H1 (cell line): ENCODE results near the gene KRT24. TPM values are rescaled to one million over a fixed set of nuclear protein-coding genes. Genes with fewer than 3 reads are reported as not detected.

Experiments
- BACH1 ChIP-seq: IDR thresholded peaks from 2 replicates; pipeline ENCODE4 v1.6.1; 2012; ENCODE audit warnings: low read length, improper control_type of control experiment
- BCL11A ChIP-seq, 2 experiments: IDR thresholded peaks; one replicate each; pipeline ENCODE4 v1.6.1; 2011; ENCODE audit warnings: low read depth in 2 of 2, low read length in 2 of 2, mild to moderate bottlenecking in 2 of 2
- CBX5 ChIP-seq: fragments of 300-800, 300-1000 bp; sonication (generic); IDR thresholded peaks from 2 replicates; pipeline ENCODE4 v1.7.1; 2016; ENCODE audit warnings: antibody characterized with exemption, low read length, low read depth
- CHD7 ChIP-seq: fragments of 300-600 bp; sonication (generic); IDR thresholded peaks from 2 replicates; pipeline ENCODE4 v1.7.1; 2012; ENCODE audit warnings: low read length, moderate library complexity, mild to moderate bottlenecking, inconsistent platforms; ENCODE audit not compliant: insufficient replicate concordance
- FOSL1 ChIP-seq: IDR thresholded peaks from 2 replicates; pipeline ENCODE4 v1.6.1; 2011; ENCODE audit warnings: mild to moderate bottlenecking, low read depth, low read length, moderate library complexity; ENCODE audit not compliant: insufficient read depth
- GTF2F1 ChIP-seq: IDR thresholded peaks from 2 replicates; pipeline ENCODE4 v1.6.1; 2012; ENCODE audit warnings: low read depth, low read length, improper control_type of control experiment, borderline replicate concordance
- RNF2 ChIP-seq: fragments of 200-900, 300-1000 bp; sonication (generic); IDR thresholded peaks from 2 replicates; pipeline ENCODE4 v1.7.1; 2016; ENCODE audit warnings: borderline replicate concordance, low read depth, mild to moderate bottlenecking, antibody characterized with exemption, low read length; ENCODE audit not compliant: poor library complexity, severe bottlenecking; ENCODE audit errors: missing control alignments
- SP1 ChIP-seq: IDR thresholded peaks from 2 replicates; pipeline ENCODE4 v1.6.1; 2011; ENCODE audit warnings: low read depth, low read length
- SUZ12 ChIP-seq: fragments of 200-600 bp; sonication (generic); IDR thresholded peaks from 2 replicates; pipeline ENCODE4 v1.6.1; 2012; ENCODE audit warnings: mild to moderate bottlenecking, inconsistent platforms, low read length, moderate library complexity, mixed read lengths
- TAF7 ChIP-seq: optimal IDR thresholded peaks from 2 replicates; pipeline ENCODE3; 2011; ENCODE audit warnings: low read depth, mild to moderate bottlenecking, inconsistent platforms, low read length, moderate library complexity, borderline replicate concordance
- YY1 ChIP-seq: IDR thresholded peaks from 2 replicates; pipeline ENCODE4 v1.6.1; 2011; ENCODE audit warnings: low read depth, mild to moderate bottlenecking, low read length
- polyA plus RNA-seq, 7 experiments: library from polyadenylated mRNA; depleted of rRNA in 3 of 7; stranded (reverse) in 5 of 7; unstranded in 2 of 7; fragments of >200 nt in 5 of 7; fragments of 200-250 nt in 2 of 7; gene quantifications; 1 replicate in 5 of 7; 2 replicates in 1 of 7; 4 replicates in 1 of 7; pipeline versions ENCODE4 v1.2.1 to v1.2.3, GENCODE V29; 2011 to 2013; ENCODE audit warnings: missing spikeins in 2 of 7, mixed read lengths in 2 of 7
- total RNA-seq: library from RNA; stranded (reverse); fragmentation: NEBNext Ultra II Directional; extraction: Animal tissue kit (Norgen Biotek cat#: 25700); gene quantifications from 2 replicates; pipeline ENCODE4 v1.2.1, GENCODE V29; 2021

Gene KRT24
- total and polyA plus RNA-seq, 2 of the 8 experiments (the other 6 are each of a cell fraction or from before 2014, with no cell fraction given), result not detected

- TF ChIP-seq CHD7 (no peak), BACH1 (no peak), RNF2 (no peak), SUZ12 (no peak), TAF7 (no peak), FOSL1 (no peak), YY1 (no peak), CBX5 (no peak), SP1 (no peak), GTF2F1 (no peak), BCL11A (IDR thresholded peaks at IDR 0.05; ENCODE audit: low read depth in 2 of 2, low read length in 2 of 2) (no peak)
Observed at GRCh38 chr17:40678902-40679522, 24.5 kb downstream of the KRT24 start (continued).
